Measurements from ENCODE around the gene ZNF283.
"Not testable (repeated sequence)": the region's sequence is repeated elsewhere in the genome, so short reads cannot be mapped to it uniquely, and the experiment has no call there.

DNA sequence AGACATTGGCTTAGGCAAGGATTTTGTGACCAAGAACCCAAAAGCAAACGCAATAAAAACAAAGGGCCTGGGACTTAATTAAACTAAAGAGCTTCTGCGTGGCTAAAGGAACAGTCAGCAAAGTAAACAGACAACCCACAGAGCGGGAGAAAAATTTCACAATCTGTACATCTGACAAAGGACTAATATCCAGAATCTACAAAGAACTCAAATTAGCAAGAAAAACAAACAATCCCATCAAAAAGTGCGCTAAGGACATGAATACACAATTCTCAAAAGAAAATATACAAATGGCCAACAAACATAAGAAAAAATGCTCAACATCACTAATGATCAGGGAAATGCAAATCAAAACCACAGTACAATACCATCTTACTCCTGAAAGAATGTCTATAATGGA lies 2.5 kb upstream of the ZNF283 start:
- TF ChIP-seq, protein P1, sequence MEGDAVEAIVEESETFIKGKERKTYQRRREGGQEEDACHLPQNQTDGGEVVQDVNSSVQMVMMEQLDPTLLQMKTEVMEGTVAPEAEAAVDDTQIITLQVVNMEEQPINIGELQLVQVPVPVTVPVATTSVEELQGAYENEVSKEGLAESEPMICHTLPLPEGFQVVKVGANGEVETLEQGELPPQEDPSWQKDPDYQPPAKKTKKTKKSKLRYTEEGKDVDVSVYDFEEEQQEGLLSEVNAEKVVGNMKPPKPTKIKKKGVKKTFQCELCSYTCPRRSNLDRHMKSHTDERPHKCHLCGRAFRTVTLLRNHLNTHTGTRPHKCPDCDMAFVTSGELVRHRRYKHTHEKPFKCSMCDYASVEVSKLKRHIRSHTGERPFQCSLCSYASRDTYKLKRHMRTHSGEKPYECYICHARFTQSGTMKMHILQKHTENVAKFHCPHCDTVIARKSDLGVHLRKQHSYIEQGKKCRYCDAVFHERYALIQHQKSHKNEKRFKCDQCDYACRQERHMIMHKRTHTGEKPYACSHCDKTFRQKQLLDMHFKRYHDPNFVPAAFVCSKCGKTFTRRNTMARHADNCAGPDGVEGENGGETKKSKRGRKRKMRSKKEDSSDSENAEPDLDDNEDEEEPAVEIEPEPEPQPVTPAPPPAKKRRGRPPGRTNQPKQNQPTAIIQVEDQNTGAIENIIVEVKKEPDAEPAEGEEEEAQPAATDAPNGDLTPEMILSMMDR (tag by site-specific recombination; IDR thresholded peaks at IDR 0.05): not testable (repeated sequence)
- TF ChIP-seq ZBTB7A (tag by site-specific recombination; IDR thresholded peaks at IDR 0.05; ENCODE audit: low read depth); ZNF48 (tag by site-specific recombination; IDR thresholded peaks at IDR 0.05); PRDM1 (tag by site-specific recombination; IDR thresholded peaks at IDR 0.05); BCL11A (tag by site-specific recombination; IDR thresholded peaks at IDR 0.05; ENCODE audit: low read depth); ZNF660 (tag by site-specific recombination; IDR thresholded peaks at IDR 0.05); ZNF473 (tag by site-specific recombination; IDR thresholded peaks at IDR 0.05): not testable (repeated sequence)
- TF ChIP-seq, protein P2, sequence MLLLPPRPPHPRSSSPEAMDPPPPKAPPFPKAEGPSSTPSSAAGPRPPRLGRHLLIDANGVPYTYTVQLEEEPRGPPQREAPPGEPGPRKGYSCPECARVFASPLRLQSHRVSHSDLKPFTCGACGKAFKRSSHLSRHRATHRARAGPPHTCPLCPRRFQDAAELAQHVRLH (tag by site-specific recombination; IDR thresholded peaks at IDR 0.05): not testable (repeated sequence)
- TF ChIP-seq, protein P3, sequence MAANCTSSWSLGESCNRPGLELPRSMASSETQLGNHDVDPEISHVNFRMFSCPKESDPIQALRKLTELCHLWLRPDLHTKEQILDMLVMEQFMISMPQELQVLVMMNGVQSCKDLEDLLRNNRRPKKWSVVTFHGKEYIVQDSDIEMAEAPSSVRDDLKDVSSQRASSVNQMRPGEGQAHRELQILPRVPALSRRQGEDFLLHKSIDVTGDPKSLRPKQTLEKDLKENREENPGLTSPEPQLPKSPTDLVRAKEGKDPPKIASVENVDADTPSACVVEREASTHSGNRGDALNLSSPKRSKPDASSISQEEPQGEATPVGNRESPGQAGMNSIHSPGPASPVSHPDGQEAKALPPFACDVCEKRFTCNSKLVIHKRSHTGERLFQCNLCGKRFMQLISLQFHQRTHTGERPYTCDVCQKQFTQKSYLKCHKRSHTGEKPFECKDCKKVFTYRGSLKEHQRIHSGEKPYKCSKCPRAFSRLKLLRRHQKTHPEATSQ (tag by site-specific recombination; IDR thresholded peaks at IDR 0.05): not testable (repeated sequence)
- TF ChIP-seq, protein P4, sequence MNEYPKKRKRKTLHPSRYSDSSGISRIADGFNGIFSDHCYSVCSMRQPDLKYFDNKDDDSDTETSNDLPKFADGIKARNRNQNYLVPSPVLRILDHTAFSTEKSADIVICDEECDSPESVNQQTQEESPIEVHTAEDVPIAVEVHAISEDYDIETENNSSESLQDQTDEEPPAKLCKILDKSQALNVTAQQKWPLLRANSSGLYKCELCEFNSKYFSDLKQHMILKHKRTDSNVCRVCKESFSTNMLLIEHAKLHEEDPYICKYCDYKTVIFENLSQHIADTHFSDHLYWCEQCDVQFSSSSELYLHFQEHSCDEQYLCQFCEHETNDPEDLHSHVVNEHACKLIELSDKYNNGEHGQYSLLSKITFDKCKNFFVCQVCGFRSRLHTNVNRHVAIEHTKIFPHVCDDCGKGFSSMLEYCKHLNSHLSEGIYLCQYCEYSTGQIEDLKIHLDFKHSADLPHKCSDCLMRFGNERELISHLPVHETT (tag by site-specific recombination; IDR thresholded peaks at IDR 0.05): not testable (repeated sequence)

Data from HEK293 (cell line).